Measurements from ENCODE around the gene CDH3. TPM values are rescaled to one million over a fixed set of nuclear protein-coding genes. Genes with fewer than 3 reads are reported as not detected.

The CDH3 gene
- total RNA-seq, 1 experiment from 2014 or later = 4.9 TPM

- no peaks in the 10 kb centered on the region for H3K9me3 ChIP-seq (replicated peaks)
- peak overlapping the region; percentile 75 for H3K27ac ChIP-seq
- H3K4me1 ChIP-seq (replicated peaks) = peaks cover 34% of the 10 kb centered on the region
- peak in 1 of 2 experiments; percentile 62 for DNase-seq (ENCODE audit: low read depth in 1 of 2, low spot score in 2 of 2)
- no peaks in the 10 kb centered on the region for H3K27me3 ChIP-seq (replicated peaks)
- H3K36me3 ChIP-seq = no peaks in the 10 kb centered on the region
- H3K4me3 ChIP-seq = no peak overlapping the region
These were observed 14.6 kb downstream of the CDH3 start for GRCh38 chr16:68659412-68660358.

GRCh38 chr16:68660359-68660795 lies 15.3 kb downstream of the CDH3 start:
- H3K27me3 ChIP-seq (replicated peaks) = no peaks in the 10 kb centered on the region
- DNase-seq (ENCODE audit: low read depth in 1 of 2, low spot score in 2 of 2) = peak; percentile 66 to 73
- H3K4me1 ChIP-seq (replicated peaks) = peaks cover 34% of the 10 kb centered on the region
- no peaks in the 10 kb centered on the region for H3K9me3 ChIP-seq (replicated peaks)
- H3K4me3 ChIP-seq = no peak overlapping the region
- no peaks in the 10 kb centered on the region for H3K36me3 ChIP-seq
- peak overlapping the region; percentile 67 for H3K27ac ChIP-seq

DNA sequence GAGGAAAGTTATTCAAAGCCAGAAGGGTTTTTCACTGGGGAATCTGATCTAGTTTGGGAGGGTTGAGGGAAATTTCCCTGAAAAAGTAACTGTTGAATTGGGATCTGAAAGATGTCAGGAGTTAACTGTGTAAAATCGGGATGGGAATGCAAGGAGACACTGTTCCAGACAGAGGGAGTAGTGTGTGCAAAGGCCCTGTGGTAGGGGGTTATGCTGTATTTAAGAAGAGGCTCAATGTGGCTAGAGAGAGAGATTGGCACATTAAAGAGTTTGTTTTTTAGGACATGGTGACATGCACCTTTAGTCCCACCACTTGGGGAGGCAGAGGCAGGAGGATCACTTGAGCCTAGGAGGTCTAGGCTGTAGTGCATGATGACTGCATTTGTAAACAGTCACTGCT lies 16.9 kb downstream of the CDH3 start:
- H3K36me3 ChIP-seq = no peaks in the 10 kb centered on the region

GRCh38 chr16:68664297-68664696 lies 19.2 kb downstream of the CDH3 start:
- H3K27me3 ChIP-seq (replicated peaks) = no peaks in the 10 kb centered on the region
- H3K9me3 ChIP-seq (replicated peaks) = no peaks in the 10 kb centered on the region
- no peak overlapping the region for H3K27ac ChIP-seq
- H3K4me3 ChIP-seq = no peak overlapping the region
- no peaks in the 10 kb centered on the region for H3K36me3 ChIP-seq
- DNase-seq (ENCODE audit: low read depth in 1 of 2, low spot score in 2 of 2) = no peak
- peaks cover 16% of the 10 kb centered on the region for H3K4me1 ChIP-seq (replicated peaks)

More for the DNA sequence above, 16.9 kb downstream of the CDH3 start:
- Histone ChIP-seq H3K4me3 (no peak overlapping the region), H3K27me3 (replicated peaks) (no peaks in the 10 kb centered on the region), H3K4me1 (replicated peaks) (peaks cover 34% of the 10 kb centered on the region), H3K9me3 (replicated peaks) (no peaks in the 10 kb centered on the region), H3K27ac (no peak overlapping the region)
- DNase-seq (ENCODE audit: low read depth in 1 of 2, low spot score in 2 of 2) = no peak

- Histone ChIP-seq H3K27ac (no peak overlapping the region), H3K27me3 (replicated peaks) (no peaks in the 10 kb centered on the region), H3K36me3 (no peaks in the 10 kb centered on the region), H3K9me3 (replicated peaks) (no peaks in the 10 kb centered on the region), H3K4me1 (replicated peaks) (peaks cover 6% of the 10 kb centered on the region), H3K4me3 (no peak overlapping the region)
- no peak for DNase-seq (ENCODE audit: low read depth in 1 of 2, low spot score in 2 of 2)
These were observed 20.4 kb downstream of the CDH3 start for GRCh38 chr16:68665501-68665900.

GRCh38 chr16:68668266-68668665 lies 23.2 kb downstream of the CDH3 start:
- H3K4me3 ChIP-seq = no peak overlapping the region
- no peaks in the 10 kb centered on the region for H3K4me1 ChIP-seq (replicated peaks)
- DNase-seq (ENCODE audit: low read depth in 1 of 2, low spot score in 2 of 2) = no peak
- no peaks in the 10 kb centered on the region for H3K27me3 ChIP-seq (replicated peaks)
- H3K27ac ChIP-seq = no peak overlapping the region
- no peaks in the 10 kb centered on the region for H3K36me3 ChIP-seq
- no peaks in the 10 kb centered on the region for H3K9me3 ChIP-seq (replicated peaks)

DNA sequence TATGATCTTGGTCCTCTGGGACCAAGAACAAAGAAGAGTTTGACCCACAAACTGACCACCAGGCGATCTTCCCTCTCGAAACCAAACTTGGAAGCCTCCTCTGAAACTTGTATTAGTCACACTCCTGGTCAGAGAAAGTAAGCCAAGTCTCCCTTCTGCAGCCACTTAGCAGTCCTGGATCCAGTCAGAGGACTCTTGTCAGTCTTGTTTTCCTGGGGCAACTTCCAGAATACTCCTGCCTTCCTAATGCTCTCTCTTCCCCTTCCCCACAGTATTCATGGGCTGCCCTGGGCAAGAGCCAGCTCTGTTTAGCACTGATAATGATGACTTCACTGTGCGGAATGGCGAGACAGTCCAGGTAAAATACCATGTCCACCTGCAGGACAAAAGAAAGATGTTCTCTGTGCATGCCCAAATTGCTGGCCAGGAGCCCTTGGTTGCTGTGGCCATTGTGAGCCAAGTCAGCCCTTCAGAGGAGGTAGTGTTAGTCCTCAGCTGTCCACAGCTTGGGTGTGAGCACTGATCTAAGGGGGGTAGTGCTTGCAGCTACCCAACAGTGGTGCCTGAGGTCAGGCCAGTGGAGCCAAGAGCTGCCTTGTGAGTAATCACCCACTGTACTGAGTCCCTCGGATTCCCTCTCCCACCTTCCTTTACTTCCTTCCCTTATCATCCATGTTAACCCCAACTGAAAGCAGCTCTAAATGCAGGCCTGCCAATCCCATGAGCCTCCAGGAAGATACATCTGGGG lies 31.2 kb downstream of the CDH3 start:
- H3K4me1 ChIP-seq (replicated peaks) = no peaks in the 10 kb centered on the region
- H3K9me3 ChIP-seq (replicated peaks) = no peaks in the 10 kb centered on the region
- H3K36me3 ChIP-seq = no peaks in the 10 kb centered on the region
- no peak overlapping the region for H3K4me3 ChIP-seq
- H3K27ac ChIP-seq = no peak overlapping the region
- DNase-seq (ENCODE audit: low read depth in 1 of 2, low spot score in 2 of 2) = no peak
- H3K27me3 ChIP-seq (replicated peaks) = no peaks in the 10 kb centered on the region

- Histone ChIP-seq H3K27me3 (replicated peaks) (no peaks in the 10 kb centered on the region), H3K4me1 (replicated peaks) (no peaks in the 10 kb centered on the region), H3K4me3 (no peak overlapping the region), H3K27ac (no peak overlapping the region), H3K36me3 (no peaks in the 10 kb centered on the region), H3K9me3 (replicated peaks) (no peaks in the 10 kb centered on the region)
- no peak for DNase-seq (ENCODE audit: low read depth in 1 of 2, low spot score in 2 of 2)
These were observed 35.9 kb downstream of the CDH3 start for GRCh38 chr16:68681038-68681437.

GRCh38 chr16:68685685-68686478 lies 40.8 kb downstream of the CDH3 start:
- no peaks in the 10 kb centered on the region for H3K4me1 ChIP-seq (replicated peaks)
- H3K4me3 ChIP-seq = no peak overlapping the region
- no peak for DNase-seq (ENCODE audit: low read depth in 1 of 2, low spot score in 2 of 2)
- H3K27me3 ChIP-seq (replicated peaks) = no peaks in the 10 kb centered on the region
- no peak overlapping the region for H3K27ac ChIP-seq
- H3K36me3 ChIP-seq = no peaks in the 10 kb centered on the region
- no peaks in the 10 kb centered on the region for H3K9me3 ChIP-seq (replicated peaks)

DNA sequence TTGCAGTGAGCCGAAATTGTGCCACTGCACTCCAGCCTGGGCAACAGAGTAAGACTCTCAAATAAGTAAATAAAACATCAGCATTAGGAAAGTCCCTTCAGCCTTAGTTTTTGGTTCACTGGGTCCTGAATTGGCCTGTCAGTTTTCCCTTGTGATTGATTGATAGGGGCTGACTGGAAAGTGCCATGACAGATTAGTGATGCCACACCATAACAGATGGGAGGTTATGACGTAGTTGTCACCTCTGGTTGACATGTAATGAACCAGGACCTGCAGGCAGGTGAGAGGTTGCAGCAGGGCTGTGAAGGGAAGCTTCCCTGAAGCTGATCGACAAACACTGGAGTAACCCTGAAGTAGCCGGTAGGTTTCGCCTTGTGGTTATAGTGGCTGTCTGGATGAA lies 41.8 kb downstream of the CDH3 start:
- no peaks in the 10 kb centered on the region for H3K36me3 ChIP-seq
- H3K4me1 ChIP-seq (replicated peaks) = no peaks in the 10 kb centered on the region
- no peak overlapping the region for H3K4me3 ChIP-seq
- no peaks in the 10 kb centered on the region for H3K9me3 ChIP-seq (replicated peaks)
- no peak overlapping the region for H3K27ac ChIP-seq
- H3K27me3 ChIP-seq (replicated peaks) = no peaks in the 10 kb centered on the region
- DNase-seq (ENCODE audit: low read depth in 1 of 2, low spot score in 2 of 2) = no peak

DNA sequence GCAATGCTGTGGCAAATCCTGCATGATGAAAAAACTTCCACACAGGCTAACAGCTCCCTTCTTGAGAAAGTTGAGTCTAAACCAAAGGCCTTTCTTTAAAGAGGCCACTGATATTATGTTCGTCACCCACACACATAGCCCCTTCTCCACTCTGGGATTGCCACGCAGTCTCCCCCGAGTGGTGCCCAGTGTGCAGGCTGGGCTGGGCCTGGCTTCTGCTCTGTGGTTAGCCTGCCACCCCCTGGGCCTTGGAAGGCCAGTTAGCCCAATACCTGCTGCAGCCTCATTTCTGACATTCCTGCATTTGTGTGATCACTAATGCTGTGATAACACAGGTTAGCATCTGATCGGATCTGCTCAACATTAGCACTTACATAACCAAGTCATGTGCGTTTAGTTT lies 44.8 kb downstream of the CDH3 start:
- Histone ChIP-seq H3K9me3 (replicated peaks) (no peaks in the 10 kb centered on the region), H3K36me3 (no peaks in the 10 kb centered on the region), H3K27ac (no peak overlapping the region), H3K4me3 (no peak overlapping the region), H3K27me3 (replicated peaks) (no peaks in the 10 kb centered on the region), H3K4me1 (replicated peaks) (no peaks in the 10 kb centered on the region)
- DNase-seq (ENCODE audit: low read depth in 1 of 2, low spot score in 2 of 2) = no peak

DNA sequence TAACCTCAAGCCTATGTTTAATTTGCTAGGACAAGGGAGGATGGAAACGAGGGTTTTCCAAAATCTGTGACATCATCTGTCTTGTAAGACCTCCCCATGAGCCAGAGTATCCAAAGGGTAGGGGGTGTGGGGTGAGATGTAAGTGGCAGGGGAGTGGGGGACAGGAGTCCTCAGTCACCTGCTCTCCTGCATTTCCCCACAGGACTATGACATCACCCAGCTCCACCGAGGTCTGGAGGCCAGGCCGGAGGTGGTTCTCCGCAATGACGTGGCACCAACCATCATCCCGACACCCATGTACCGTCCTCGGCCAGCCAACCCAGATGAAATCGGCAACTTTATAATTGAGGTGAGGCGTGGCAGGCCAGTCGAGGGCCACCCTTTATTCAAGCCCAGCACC lies 50.5 kb downstream of the CDH3 start:
- Histone ChIP-seq H3K36me3 (no peaks in the 10 kb centered on the region), H3K9me3 (replicated peaks) (no peaks in the 10 kb centered on the region), H3K4me1 (replicated peaks) (no peaks in the 10 kb centered on the region), H3K4me3 (no peak overlapping the region), H3K27ac (no peak overlapping the region), H3K27me3 (replicated peaks) (no peaks in the 10 kb centered on the region)
- DNase-seq (ENCODE audit: low read depth in 1 of 2, low spot score in 2 of 2) = no peak

- Histone ChIP-seq H3K27ac (no peak overlapping the region), H3K9me3 (replicated peaks) (no peaks in the 10 kb centered on the region), H3K4me3 (no peak overlapping the region), H3K4me1 (replicated peaks) (no peaks in the 10 kb centered on the region), H3K36me3 (no peaks in the 10 kb centered on the region), H3K27me3 (replicated peaks) (no peaks in the 10 kb centered on the region)
- DNase-seq (ENCODE audit: low read depth in 1 of 2, low spot score in 2 of 2) = no peak
These were observed 51.4 kb downstream of the CDH3 start for GRCh38 chr16:68696514-68696913.
